GM03348 (cell line): Measurements from ENCODE around the gene AKAP13.

Experiments
- DNase-seq: peaks from one replicate; pipeline ENCODE4 v3.0.0; 2012; ENCODE audit warnings: low spot score

AKAP13 gene

GRCh38 chr15:85593809-85594445 lies 213.5 kb downstream of the AKAP13 start:
- DNase-seq = no peak

- DNase-seq = no peak
These were observed 215.6 kb downstream of the AKAP13 start for GRCh38 chr15:85595804-85596536.

GRCh38 chr15:85597155-85597815 lies 216.9 kb downstream of the AKAP13 start:
- no peak for DNase-seq

- no peak for DNase-seq
These were observed 217.8 kb downstream of the AKAP13 start for GRCh38 chr15:85598219-85598618.

- DNase-seq = no peak
These were observed 218.5 kb downstream of the AKAP13 start for GRCh38 chr15:85598718-85599398.

GRCh38 chr15:85600001-85600400 lies 219.6 kb downstream of the AKAP13 start:
- DNase-seq = no peak

GRCh38 chr15:85603160-85603559 lies 222.8 kb downstream of the AKAP13 start:
- DNase-seq = no peak

- no peak for DNase-seq
These were observed 223.3 kb downstream of the AKAP13 start for GRCh38 chr15:85603703-85604102.

GRCh38 chr15:85604194-85604593 lies 223.8 kb downstream of the AKAP13 start:
- DNase-seq = no peak

GRCh38 chr15:85606738-85607137 lies 226.3 kb downstream of the AKAP13 start:
- DNase-seq = no peak

- no peak for DNase-seq
These were observed 226.9 kb downstream of the AKAP13 start for GRCh38 chr15:85607141-85607806.

- DNase-seq = peak; percentile 73
These were observed 227.4 kb downstream of the AKAP13 start for GRCh38 chr15:85607842-85608241.

- DNase-seq = no peak
These were observed 229.1 kb downstream of the AKAP13 start for GRCh38 chr15:85609492-85609891.

GRCh38 chr15:85611361-85611760 lies 231.0 kb downstream of the AKAP13 start:
- no peak for DNase-seq

GRCh38 chr15:85614059-85614458 lies 233.7 kb downstream of the AKAP13 start:
- no peak for DNase-seq

GRCh38 chr15:85615930-85616329 lies 235.5 kb downstream of the AKAP13 start:
- DNase-seq = peak; percentile 48

GRCh38 chr15:85616549-85617110 lies 236.2 kb downstream of the AKAP13 start:
- peak; percentile 43 for DNase-seq

GRCh38 chr15:85618228-85618505 lies 237.8 kb downstream of the AKAP13 start:
- DNase-seq = no peak

- peak; percentile 75 for DNase-seq
These were observed 238.6 kb downstream of the AKAP13 start for GRCh38 chr15:85618956-85619491.

- no peak for DNase-seq
These were observed 239.7 kb downstream of the AKAP13 start for GRCh38 chr15:85619992-85620689.

GRCh38 chr15:85620690-85621049 lies 240.3 kb downstream of the AKAP13 start:
- DNase-seq = peak; percentile 52
